Ascending aorta (tissue), 2 donors: ENCODE data around the gene TSPY1. TPM values are rescaled to one million over a fixed set of nuclear protein-coding genes. Genes with fewer than 3 reads are reported as not detected.
"Not testable (repeated sequence)": the region's sequence is repeated elsewhere in the genome, so short reads cannot be mapped to it uniquely, and the experiment has no call there.

Experiments used
- DNase-seq, 2 donors: peaks; one replicate each; pipeline ENCODE4 v3.0.0-alpha.2; 2019; ENCODE audit warnings: low spot score in 2 of 2
- H3K27ac ChIP-seq, 2 donors: fragments of 200-600 bp; sonication (generic); one replicate each; pipeline ENCODE4 v1.5.1; 2016 to 2017; ENCODE audit warnings: mild to moderate bottlenecking in 1 of 2
- H3K27me3 ChIP-seq: fragments of 200-600 bp; sonication (generic); one replicate; pipeline ENCODE4 v1.5.1; 2017
- H3K36me3 ChIP-seq, 2 donors: fragments of 200-600 bp; sonication (generic); one replicate each; pipeline ENCODE4 v1.5.1; 2016
- H3K4me1 ChIP-seq, 2 donors: fragments of 200-600 bp; sonication (generic); one replicate each; pipeline ENCODE4 v1.5.1; 2016 to 2017; ENCODE audit warnings: mild to moderate bottlenecking in 1 of 2
- H3K4me3 ChIP-seq, 2 donors: fragments of 200-600 bp; sonication (generic); one replicate each; pipeline ENCODE4 v1.5.1; 2016 to 2017; ENCODE audit warnings: mild to moderate bottlenecking in 1 of 2
- H3K9me3 ChIP-seq, 2 donors: fragments of 200-600 bp; sonication (generic); one replicate each; pipeline ENCODE4 v1.5.1; 2016
- intact Hi-C: fragments of 100-400 bp; cut with DNase I; formaldehyde crosslinking; loops from one replicate; pipeline ENCODE4 v1.15.1; 2023
- total RNA-seq: library from RNA; depleted of rRNA; stranded (reverse); fragments of >200 nt; gene quantifications from one replicate; pipeline ENCODE4 v1.1.0, GENCODE V29; 2016

The TSPY1 gene
- not detected for total RNA-seq

- H3K27ac ChIP-seq, H3K9me3 ChIP-seq, H3K4me3 ChIP-seq, H3K27me3 ChIP-seq, H3K36me3 ChIP-seq, intact Hi-C loops, DNase-seq, H3K4me1 ChIP-seq: not testable (repeated sequence)
Measured at GRCh38 chrY:9466655-9467054, at the start of gene TSPY1. TSPY1 (plus strand) TSS chrY:9466955; CDS start chrY:9467001, 46 bp downstream.

GRCh38 chrY:9486967-9487366 lies 20.2 kb downstream of the TSPY1 start, which contains the start of gene TSPY9:
TSPY9 (plus strand) TSS chrY:9487267; CDS start chrY:9487313, 46 bp downstream.
- H3K4me3 ChIP-seq, H3K36me3 ChIP-seq, intact Hi-C loops, H3K27ac ChIP-seq, H3K9me3 ChIP-seq, DNase-seq, H3K4me1 ChIP-seq, H3K27me3 ChIP-seq: not testable (repeated sequence)

- H3K9me3 ChIP-seq, intact Hi-C loops, H3K36me3 ChIP-seq, DNase-seq, H3K27me3 ChIP-seq, H3K27ac ChIP-seq, H3K4me3 ChIP-seq, H3K4me1 ChIP-seq: not testable (repeated sequence)
Measured at GRCh38 chrY:9504396-9504795, 37.6 kb downstream of the TSPY1 start.

- H3K4me3 ChIP-seq, H3K9me3 ChIP-seq, H3K4me1 ChIP-seq, H3K27ac ChIP-seq, H3K27me3 ChIP-seq, DNase-seq, H3K36me3 ChIP-seq, intact Hi-C loops: not testable (repeated sequence)
Measured at GRCh38 chrY:9516287-9516686, 49.5 kb downstream of the TSPY1 start.

Other genes starting within 250 kb of the TSPY1 start
- gene TSPY4, start 129.5 kb upstream of the TSPY1 start, total RNA-seq: not detected
- not detected for gene TSPY8, start 109.2 kb upstream of the TSPY1 start, total RNA-seq
- gene TSPY3, start 68.5 kb upstream of the TSPY1 start, total RNA-seq: not detected
- gene TSPY9, start 20.3 kb downstream of the TSPY1 start, total RNA-seq: not detected
- not detected for gene TSPY10, start 60.9 kb downstream of the TSPY1 start, total RNA-seq